Activated naive CD4-positive, alpha-beta T cell treated with anti-CD3 and anti-CD28 coated beads, Interleukin-2, amount 50 U/mL, for 24 hours (primary cell): ENCODE results near the gene TRABD2A.

Experiments
- H3K27ac Mint-ChIP-seq: one replicate; pipeline ENCODE4 v1.8.0; 2021; ENCODE audit warnings: mild to moderate bottlenecking, mixed read lengths
- H3K27me3 Mint-ChIP-seq: one replicate; pipeline ENCODE4 v1.8.0; 2021; ENCODE audit warnings: mixed read lengths
- H3K36me3 Mint-ChIP-seq: one replicate; pipeline ENCODE4 v1.8.0; 2021; ENCODE audit warnings: mixed read lengths
- H3K4me1 Mint-ChIP-seq: one replicate; pipeline ENCODE4 v1.8.0; 2021; ENCODE audit warnings: mixed read lengths
- H3K4me3 Mint-ChIP-seq: one replicate; pipeline ENCODE4 v1.8.0; 2021; ENCODE audit warnings: mild to moderate bottlenecking, mixed read lengths
- H3K9me3 Mint-ChIP-seq: one replicate; pipeline ENCODE4 v1.8.0; 2021; ENCODE audit warnings: mixed read lengths

TRABD2A gene

GRCh38 chr2:84855731-84856130 is 25.2 kb downstream of the TRABD2A start:
- Mint-ChIP-seq H3K9me3 (peaks cover 6% of the 10 kb centered on the region), H3K27ac (peak overlapping the region; percentile 97), H3K4me1 (peaks cover 96% of the 10 kb centered on the region), H3K36me3 (peaks cover 27% of the 10 kb centered on the region), H3K27me3 (no peaks in the 10 kb centered on the region), H3K4me3 (peak overlapping the region; percentile 68)

- H3K27ac Mint-ChIP-seq = peak overlapping the region; percentile 97
- no peaks in the 10 kb centered on the region for H3K27me3 Mint-ChIP-seq
- H3K4me3 Mint-ChIP-seq = peak overlapping the region; percentile 68
- peaks cover 6% of the 10 kb centered on the region for H3K9me3 Mint-ChIP-seq
- peaks cover 96% of the 10 kb centered on the region for H3K4me1 Mint-ChIP-seq
- H3K36me3 Mint-ChIP-seq = peaks cover 27% of the 10 kb centered on the region
These were observed 26.0 kb downstream of the TRABD2A start for GRCh38 chr2:84854850-84855249.

- Mint-ChIP-seq H3K4me1 (peaks cover 96% of the 10 kb centered on the region), H3K9me3 (peaks cover 6% of the 10 kb centered on the region), H3K27ac (peak overlapping the region; percentile 90), H3K27me3 (no peaks in the 10 kb centered on the region), H3K36me3 (peaks cover 24% of the 10 kb centered on the region), H3K4me3 (peak overlapping the region; percentile 37)
These were observed 29.0 kb downstream of the TRABD2A start for GRCh38 chr2:84851876-84852275.

GRCh38 chr2:84850471-84850870 is 30.4 kb downstream of the TRABD2A start:
- Mint-ChIP-seq H3K27ac (peak overlapping the region; percentile 91), H3K36me3 (peaks cover 21% of the 10 kb centered on the region)

GRCh38 chr2:84849271-84849952 is 31.5 kb downstream of the TRABD2A start:
- no peaks in the 10 kb centered on the region for H3K27me3 Mint-ChIP-seq
- H3K27ac Mint-ChIP-seq = peak overlapping the region; percentile 91
- H3K4me1 Mint-ChIP-seq = peaks cover 96% of the 10 kb centered on the region
- H3K9me3 Mint-ChIP-seq = peaks cover 7% of the 10 kb centered on the region
- H3K4me3 Mint-ChIP-seq = peak overlapping the region; percentile 69
- H3K36me3 Mint-ChIP-seq = peaks cover 20% of the 10 kb centered on the region

More at GRCh38 chr2:84850471-84850870, 30.4 kb downstream of the TRABD2A start:
- H3K9me3 Mint-ChIP-seq = peaks cover 6% of the 10 kb centered on the region
- no peaks in the 10 kb centered on the region for H3K27me3 Mint-ChIP-seq
- H3K4me3 Mint-ChIP-seq = peak overlapping the region; percentile 69
- peaks cover 96% of the 10 kb centered on the region for H3K4me1 Mint-ChIP-seq

GRCh38 chr2:84847326-84848050 is 33.4 kb downstream of the TRABD2A start:
- Mint-ChIP-seq H3K36me3 (peaks cover 16% of the 10 kb centered on the region), H3K27me3 (no peaks in the 10 kb centered on the region), H3K4me1 (peaks cover 98% of the 10 kb centered on the region), H3K27ac (peak overlapping the region; percentile 99), H3K9me3 (peaks cover 8% of the 10 kb centered on the region), H3K4me3 (peak overlapping the region; percentile 67)

GRCh38 chr2:84846741-84847142 is 34.1 kb downstream of the TRABD2A start:
- Mint-ChIP-seq H3K27me3 (no peaks in the 10 kb centered on the region), H3K4me1 (peaks cover 98% of the 10 kb centered on the region), H3K9me3 (peaks cover 8% of the 10 kb centered on the region), H3K27ac (peak overlapping the region; percentile 99), H3K36me3 (peaks cover 11% of the 10 kb centered on the region), H3K4me3 (peak overlapping the region; percentile 67)

DNA sequence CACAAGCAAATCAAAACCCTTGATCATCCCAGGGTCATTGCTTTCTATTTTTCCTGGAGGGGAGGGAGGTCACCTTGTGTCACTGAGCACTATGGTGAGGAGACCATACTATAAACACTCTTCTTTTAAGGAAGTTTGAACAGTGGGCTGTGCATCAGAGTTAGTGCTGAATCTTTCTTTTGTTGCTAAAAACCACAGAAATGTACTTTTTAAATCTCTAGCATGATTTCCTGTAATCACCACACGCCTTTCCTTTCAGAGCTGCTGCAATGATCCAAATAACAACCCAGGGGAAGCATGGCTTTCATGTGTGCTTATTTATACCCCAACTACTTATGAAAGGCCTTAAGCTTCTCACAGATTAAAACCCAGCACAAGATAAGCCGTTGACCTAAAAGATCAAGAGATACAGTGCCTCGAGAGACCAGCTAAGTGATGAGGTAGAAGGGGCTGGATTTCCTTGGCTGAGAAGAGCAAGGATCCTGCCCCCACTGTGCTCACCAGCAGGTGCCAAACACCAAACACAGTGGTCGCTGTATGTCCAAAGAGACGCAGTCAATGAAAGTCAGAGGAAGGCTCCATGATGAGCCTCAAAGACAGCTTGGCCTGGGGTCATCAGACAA is 34.7 kb downstream of the TRABD2A start:
- Mint-ChIP-seq H3K36me3 (peaks cover 8% of the 10 kb centered on the region), H3K4me3 (peak overlapping the region; percentile 67), H3K9me3 (peaks cover 8% of the 10 kb centered on the region), H3K27me3 (no peaks in the 10 kb centered on the region), H3K4me1 (peaks cover 98% of the 10 kb centered on the region), H3K27ac (peak overlapping the region; percentile 99)

- Mint-ChIP-seq H3K4me3 (peak overlapping the region; percentile 65), H3K4me1 (peaks cover 98% of the 10 kb centered on the region), H3K27ac (peak overlapping the region; percentile 99), H3K36me3 (peaks cover 12% of the 10 kb centered on the region), H3K9me3 (peaks cover 8% of the 10 kb centered on the region), H3K27me3 (no peaks in the 10 kb centered on the region)
These were observed 36.7 kb downstream of the TRABD2A start for GRCh38 chr2:84844141-84844540.

DNA sequence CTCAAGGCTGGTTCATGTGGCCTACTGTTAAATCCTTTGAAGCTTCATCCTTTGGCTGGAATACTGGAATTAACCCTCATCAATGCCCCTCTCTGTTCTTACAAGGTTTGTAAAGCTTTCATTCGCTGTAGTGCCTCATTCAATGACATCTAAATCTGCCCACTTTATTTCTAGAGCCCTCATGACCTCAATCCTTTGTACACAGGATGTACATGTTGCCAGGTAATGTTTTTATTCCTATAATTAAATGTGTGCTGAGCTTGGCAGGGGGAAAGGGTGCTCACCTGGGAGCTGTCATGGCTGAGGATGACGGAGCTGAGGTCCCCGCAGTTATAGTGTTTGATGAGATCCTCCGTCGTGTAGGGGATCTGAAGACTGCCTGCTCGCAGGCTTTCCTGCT is 39.3 kb downstream of the TRABD2A start:
- Mint-ChIP-seq H3K9me3 (peaks cover 8% of the 10 kb centered on the region), H3K27me3 (no peaks in the 10 kb centered on the region), H3K27ac (peak overlapping the region; percentile 90), H3K36me3 (peaks cover 27% of the 10 kb centered on the region), H3K4me1 (peaks cover 94% of the 10 kb centered on the region), H3K4me3 (peak overlapping the region; percentile 44)

GRCh38 chr2:84840306-84840705 is 40.6 kb downstream of the TRABD2A start:
- H3K4me3 Mint-ChIP-seq = peak overlapping the region; percentile 82
- peaks cover 92% of the 10 kb centered on the region for H3K4me1 Mint-ChIP-seq
- H3K27me3 Mint-ChIP-seq = no peaks in the 10 kb centered on the region
- H3K9me3 Mint-ChIP-seq = peaks cover 8% of the 10 kb centered on the region
- peaks cover 35% of the 10 kb centered on the region for H3K36me3 Mint-ChIP-seq
- H3K27ac Mint-ChIP-seq = peak overlapping the region; percentile 90

DNA sequence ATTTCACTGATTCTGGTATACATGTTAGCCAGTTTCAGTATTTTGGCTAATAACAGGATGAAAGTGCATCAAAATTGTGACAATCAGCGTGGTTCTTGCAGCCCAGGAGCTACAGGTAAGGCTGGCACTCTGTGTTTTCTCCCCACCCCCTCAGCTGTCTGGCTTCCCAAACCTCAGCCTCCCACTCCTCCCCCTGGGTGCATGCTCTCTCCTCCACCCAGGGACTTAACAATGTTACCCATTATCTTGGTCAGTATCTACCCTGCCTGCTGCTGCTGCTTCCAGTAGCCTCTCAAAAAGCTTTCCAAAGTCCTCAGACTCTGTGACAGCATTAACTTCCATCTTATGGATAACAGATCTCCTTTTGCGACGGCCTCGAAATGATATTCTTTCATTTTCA is 41.0 kb downstream of the TRABD2A start:
- Mint-ChIP-seq H3K9me3 (peaks cover 8% of the 10 kb centered on the region), H3K4me1 (peaks cover 91% of the 10 kb centered on the region), H3K27me3 (no peaks in the 10 kb centered on the region), H3K36me3 (peaks cover 37% of the 10 kb centered on the region), H3K4me3 (peak overlapping the region; percentile 82), H3K27ac (peak overlapping the region; percentile 90)

DNA sequence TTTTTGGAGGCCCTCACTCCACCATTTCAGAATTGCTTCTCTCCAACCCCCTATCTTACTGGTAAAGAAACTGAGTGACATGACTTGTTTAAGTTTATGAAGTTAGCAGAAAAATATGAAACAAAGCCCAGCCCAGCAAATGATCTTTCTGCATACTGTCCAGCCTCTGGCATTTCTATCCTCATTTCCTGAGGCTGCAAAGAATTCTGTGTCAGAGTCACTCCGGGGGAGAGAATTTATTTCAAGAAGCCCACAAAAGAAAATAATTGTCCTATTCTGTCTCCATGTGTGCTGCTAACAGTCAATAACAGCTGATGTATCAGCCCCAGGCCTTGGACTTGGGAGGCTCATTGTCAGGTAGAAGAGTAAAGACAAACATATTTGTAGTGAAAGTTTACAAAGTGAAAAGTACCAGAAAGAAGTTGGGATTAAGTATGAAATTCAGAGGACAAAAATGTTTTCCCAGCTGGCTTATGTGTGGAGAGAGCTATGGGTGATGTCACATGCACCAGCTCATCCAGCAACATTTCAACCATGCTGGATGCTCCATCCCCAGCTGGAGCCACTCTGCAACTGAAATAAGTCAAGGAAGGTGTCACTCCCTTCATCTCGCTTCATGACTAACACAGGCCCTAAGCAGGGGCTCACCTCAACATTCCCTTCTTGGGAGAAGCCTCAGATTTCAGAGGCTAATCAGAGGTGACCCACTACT is 42.3 kb downstream of the TRABD2A start:
- Mint-ChIP-seq H3K4me1 (peaks cover 80% of the 10 kb centered on the region), H3K36me3 (peaks cover 31% of the 10 kb centered on the region), H3K27ac (peak overlapping the region; percentile 92), H3K9me3 (no peaks in the 10 kb centered on the region), H3K27me3 (no peaks in the 10 kb centered on the region), H3K4me3 (peak overlapping the region; percentile 27)

- Mint-ChIP-seq H3K4me1 (peaks cover 58% of the 10 kb centered on the region), H3K27ac (peak overlapping the region; percentile 33), H3K36me3 (peaks cover 30% of the 10 kb centered on the region), H3K27me3 (no peaks in the 10 kb centered on the region), H3K9me3 (no peaks in the 10 kb centered on the region), H3K4me3 (no peak overlapping the region)
These were observed 44.7 kb downstream of the TRABD2A start for GRCh38 chr2:84836215-84836614.

DNA sequence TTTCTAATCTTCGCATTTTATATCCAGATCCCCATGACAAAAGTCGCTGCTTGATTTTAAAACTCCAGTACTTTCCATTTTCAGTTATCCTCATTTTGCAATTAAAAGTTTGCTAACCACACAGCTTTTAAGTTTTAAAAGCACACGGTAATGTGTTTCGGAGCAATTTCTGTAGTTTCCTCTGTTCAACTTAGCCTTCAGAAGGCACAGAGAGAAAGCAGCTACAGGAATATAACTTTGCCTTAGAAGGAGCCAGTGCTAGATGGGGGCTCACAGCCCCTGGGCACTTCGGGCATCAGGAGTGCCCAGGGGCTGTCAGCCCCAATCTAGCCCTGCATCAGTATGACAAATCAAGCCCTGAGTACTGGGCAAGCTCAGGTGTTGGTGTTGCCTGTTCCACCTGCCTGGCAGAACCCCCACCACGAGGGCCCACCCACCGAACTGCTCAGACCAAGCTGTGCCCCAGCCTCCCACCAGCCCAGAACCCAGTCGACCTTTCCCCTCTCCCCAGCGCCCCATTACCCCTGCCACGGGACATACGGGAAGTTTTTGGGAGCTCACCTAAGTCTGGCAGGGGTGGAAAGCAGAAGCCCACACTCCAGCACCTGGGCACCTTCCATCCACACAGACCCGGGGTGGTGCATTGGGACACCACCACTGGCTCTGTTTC is 47.3 kb downstream of the TRABD2A start:
- peak overlapping the region; percentile 49 for H3K4me3 Mint-ChIP-seq
- H3K27ac Mint-ChIP-seq = peak overlapping the region; percentile 96
- peaks cover 25% of the 10 kb centered on the region for H3K36me3 Mint-ChIP-seq
- H3K27me3 Mint-ChIP-seq = no peaks in the 10 kb centered on the region
- H3K9me3 Mint-ChIP-seq = no peaks in the 10 kb centered on the region
- H3K4me1 Mint-ChIP-seq = peaks cover 32% of the 10 kb centered on the region
